ENCODE measurements around the gene MYZAP. TPM values are rescaled to one million over a fixed set of nuclear protein-coding genes. Genes with fewer than 3 reads are reported as not detected.

MYZAP gene
- total RNA-seq, 2 donors from 2014 or later, result 0.22 to 0.33 TPM

- Mint-ChIP-seq H3K9me3 (no peaks in the 10 kb centered on the region), H3K27ac (no peak overlapping the region), H3K4me1 (no peaks in the 10 kb centered on the region), H3K27me3 (ENCODE audit: insufficient read depth) (peaks cover 2% of the 10 kb centered on the region), H3K36me3 (ENCODE audit: low read depth) (no peaks in the 10 kb centered on the region), H3K4me3 (no peak overlapping the region)
- no peaks in the 10 kb centered on the region for H3K36me3 ChIP-seq (ENCODE audit: control insufficient read depth, insufficient read depth, low read length)
- H3K27me3 ChIP-seq (ENCODE audit: control insufficient read depth, insufficient read depth, low read length, poor library complexity, severe bottlenecking), result peaks cover 10% of the 10 kb centered on the region
- DNase-seq, result no peak
- H3K27ac ChIP-seq (ENCODE audit: low read depth, low read length), result no peak overlapping the region
- TF ChIP-seq CTCF (conservative IDR thresholded peaks at IDR 0.05), result no peak
- no peaks in the 10 kb centered on the region for H3K9me3 ChIP-seq (ENCODE audit: control insufficient read depth, low read length)
- H3K9ac ChIP-seq (ENCODE audit: extremely low read depth, low read length, poor library complexity, severe bottlenecking), result no peak overlapping the region
- no peak overlapping the region for H3K4me3 ChIP-seq (ENCODE audit: low read length)
- 92 to 94% methylated on average over 3 to 4 of the region's 4 CpGs for WGBS, 2 experiments (ENCODE audit: insufficient coverage in 1 of 2, insufficient read length in 1 of 2)
- H3K4me1 ChIP-seq (ENCODE audit: control insufficient read depth, insufficient read depth, low read length), result no peaks in the 10 kb centered on the region
These were observed 60.8 kb downstream of the MYZAP start for GRCh38 chr15:57652481-57652880.

- H3K27me3 ChIP-seq (ENCODE audit: control insufficient read depth, insufficient read depth, low read length, poor library complexity, severe bottlenecking), result peaks cover 24% of the 10 kb centered on the region
- Mint-ChIP-seq H3K36me3 (ENCODE audit: low read depth) (no peaks in the 10 kb centered on the region), H3K27ac (no peak overlapping the region), H3K4me3 (no peak overlapping the region), H3K27me3 (ENCODE audit: insufficient read depth) (peaks cover 2% of the 10 kb centered on the region), H3K4me1 (no peaks in the 10 kb centered on the region), H3K9me3 (no peaks in the 10 kb centered on the region)
- H3K9me3 ChIP-seq (ENCODE audit: control insufficient read depth, low read length), result no peaks in the 10 kb centered on the region
- H3K9ac ChIP-seq (ENCODE audit: extremely low read depth, low read length, poor library complexity, severe bottlenecking), result no peak overlapping the region
- H3K27ac ChIP-seq (ENCODE audit: low read depth, low read length), result no peak overlapping the region
- H3K4me1 ChIP-seq (ENCODE audit: control insufficient read depth, insufficient read depth, low read length), result no peaks in the 10 kb centered on the region
- no peak for TF ChIP-seq CTCF (conservative IDR thresholded peaks at IDR 0.05)
- no peak for DNase-seq
- WGBS, 2 experiments (ENCODE audit: insufficient coverage in 1 of 2, insufficient read length in 1 of 2), result 90 to 92% methylated on average over 2 to 6 of the region's 6 CpGs
- no peaks in the 10 kb centered on the region for H3K36me3 ChIP-seq (ENCODE audit: control insufficient read depth, insufficient read depth, low read length)
- no peak overlapping the region for H3K4me3 ChIP-seq (ENCODE audit: low read length)
These were observed 62.6 kb downstream of the MYZAP start for GRCh38 chr15:57654153-57654852.

- H3K27me3 ChIP-seq (ENCODE audit: control insufficient read depth, insufficient read depth, low read length, poor library complexity, severe bottlenecking), result peaks cover 24% of the 10 kb centered on the region
- Mint-ChIP-seq H3K27ac (no peak overlapping the region), H3K4me1 (no peaks in the 10 kb centered on the region), H3K4me3 (no peak overlapping the region), H3K9me3 (no peaks in the 10 kb centered on the region), H3K36me3 (ENCODE audit: low read depth) (no peaks in the 10 kb centered on the region), H3K27me3 (ENCODE audit: insufficient read depth) (peaks cover 2% of the 10 kb centered on the region)
- DNase-seq, result no peak
- H3K9ac ChIP-seq (ENCODE audit: extremely low read depth, low read length, poor library complexity, severe bottlenecking), result no peak overlapping the region
- H3K9me3 ChIP-seq (ENCODE audit: control insufficient read depth, low read length), result no peaks in the 10 kb centered on the region
- H3K36me3 ChIP-seq (ENCODE audit: control insufficient read depth, insufficient read depth, low read length), result no peaks in the 10 kb centered on the region
- TF ChIP-seq CTCF (conservative IDR thresholded peaks at IDR 0.05), result no peak
- 82 to 91% methylated on average over 5 to 6 of the region's 6 CpGs for WGBS, 2 experiments (ENCODE audit: insufficient coverage in 1 of 2, insufficient read length in 1 of 2)
- H3K27ac ChIP-seq (ENCODE audit: low read depth, low read length), result no peak overlapping the region
- H3K4me3 ChIP-seq (ENCODE audit: low read length), result no peak overlapping the region
- no peaks in the 10 kb centered on the region for H3K4me1 ChIP-seq (ENCODE audit: control insufficient read depth, insufficient read depth, low read length)
These were observed 63.3 kb downstream of the MYZAP start for GRCh38 chr15:57655053-57655452.

Data from endodermal cell (in vitro differentiated cells).